ENCODE measurements around the gene DAAM1. TPM values are rescaled to one million over a fixed set of nuclear protein-coding genes. Genes with fewer than 3 reads are reported as not detected.
A peak's percentile ranks its signal among the peaks of the same experiment; 100 is the strongest.

The DAAM1 gene
- polyA plus RNA-seq, 1 experiment: 9.8 TPM

DNA sequence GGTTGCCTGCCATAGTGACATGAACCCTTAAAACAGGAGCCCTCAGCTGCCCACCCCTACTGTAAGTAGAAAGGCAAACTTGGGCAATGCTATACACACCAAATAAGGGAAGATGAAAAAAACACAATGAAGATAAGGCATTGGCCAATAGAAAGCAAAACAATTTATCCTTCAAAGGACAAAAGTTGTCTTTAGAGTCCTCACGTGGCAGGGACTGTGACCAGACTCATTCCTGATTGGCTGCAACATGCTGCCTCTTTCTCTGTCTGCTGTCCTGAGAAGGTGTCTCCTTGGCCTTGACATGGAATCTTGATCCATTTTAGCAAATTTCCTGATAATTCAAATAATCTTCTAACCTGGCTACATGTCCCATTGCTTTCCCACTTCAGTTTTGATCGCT lies 144.8 kb downstream of the DAAM1 start:
- DNase-seq (ENCODE audit: low read depth, low spot score): no peak
- ChIA-PET CTCF (no interaction called here), POLR2A (interaction anchor here (0.6 to 0.8 kb wide), 2 partner anchors 39 to 120 kb away, joined by 3 to 5 read pairs; no protein-coding TSS in a partner anchor)
- Histone ChIP-seq H3K27me3 (ENCODE audit: control insufficient read depth, insufficient read depth, low read length) (no peaks in the 10 kb centered on the region), H3K9me3 (ENCODE audit: control insufficient read depth, insufficient read depth, low read length) (no peaks in the 10 kb centered on the region), H3K4me3 (ENCODE audit: low read depth, low read length) (no peak overlapping the region), H3K27ac (ENCODE audit: low read depth, low read length) (peak overlapping the region; percentile 42)
- TF ChIP-seq, protein P1, sequence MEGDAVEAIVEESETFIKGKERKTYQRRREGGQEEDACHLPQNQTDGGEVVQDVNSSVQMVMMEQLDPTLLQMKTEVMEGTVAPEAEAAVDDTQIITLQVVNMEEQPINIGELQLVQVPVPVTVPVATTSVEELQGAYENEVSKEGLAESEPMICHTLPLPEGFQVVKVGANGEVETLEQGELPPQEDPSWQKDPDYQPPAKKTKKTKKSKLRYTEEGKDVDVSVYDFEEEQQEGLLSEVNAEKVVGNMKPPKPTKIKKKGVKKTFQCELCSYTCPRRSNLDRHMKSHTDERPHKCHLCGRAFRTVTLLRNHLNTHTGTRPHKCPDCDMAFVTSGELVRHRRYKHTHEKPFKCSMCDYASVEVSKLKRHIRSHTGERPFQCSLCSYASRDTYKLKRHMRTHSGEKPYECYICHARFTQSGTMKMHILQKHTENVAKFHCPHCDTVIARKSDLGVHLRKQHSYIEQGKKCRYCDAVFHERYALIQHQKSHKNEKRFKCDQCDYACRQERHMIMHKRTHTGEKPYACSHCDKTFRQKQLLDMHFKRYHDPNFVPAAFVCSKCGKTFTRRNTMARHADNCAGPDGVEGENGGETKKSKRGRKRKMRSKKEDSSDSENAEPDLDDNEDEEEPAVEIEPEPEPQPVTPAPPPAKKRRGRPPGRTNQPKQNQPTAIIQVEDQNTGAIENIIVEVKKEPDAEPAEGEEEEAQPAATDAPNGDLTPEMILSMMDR (IDR thresholded peaks at IDR 0.05; ENCODE audit: low read depth, low read length): no peak

DNA sequence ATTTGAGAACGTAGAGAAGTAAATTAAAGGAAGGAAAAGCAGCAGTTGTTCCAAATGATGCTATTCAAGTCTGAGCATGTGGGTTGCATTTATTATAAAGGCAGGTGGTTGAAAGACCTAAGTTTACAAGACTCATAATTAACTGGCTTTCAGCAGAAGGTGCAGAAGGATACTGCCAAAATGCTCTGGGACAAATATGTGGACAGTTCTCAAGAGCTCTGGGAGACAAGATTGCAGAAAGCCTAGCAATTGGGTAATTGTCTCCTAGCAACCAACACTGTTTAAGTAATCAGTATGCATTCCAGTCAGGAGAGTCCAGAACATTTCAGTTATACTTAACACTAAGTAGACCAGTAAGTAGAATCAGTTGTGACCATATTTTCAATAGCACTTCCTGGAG lies 145.2 kb downstream of the DAAM1 start:
- no peak overlapping the region for H3K4me3 ChIP-seq (ENCODE audit: low read depth, low read length)
- no peak overlapping the region for H3K27ac ChIP-seq (ENCODE audit: low read depth, low read length)
- TF ChIP-seq, protein P1 (IDR thresholded peaks at IDR 0.05; ENCODE audit: low read depth, low read length): no peak
- CTCF ChIA-PET: no interaction called here
- no peaks in the 10 kb centered on the region for H3K9me3 ChIP-seq (ENCODE audit: control insufficient read depth, insufficient read depth, low read length)
- DNase-seq (ENCODE audit: low read depth, low spot score): peak; percentile 76
- POLR2A ChIA-PET: interaction anchor here (0.6 to 0.8 kb wide), 2 partner anchors 39 to 121 kb away, joined by 3 to 5 read pairs; no protein-coding TSS in a partner anchor
- H3K27me3 ChIP-seq (ENCODE audit: control insufficient read depth, insufficient read depth, low read length): no peaks in the 10 kb centered on the region

DNA sequence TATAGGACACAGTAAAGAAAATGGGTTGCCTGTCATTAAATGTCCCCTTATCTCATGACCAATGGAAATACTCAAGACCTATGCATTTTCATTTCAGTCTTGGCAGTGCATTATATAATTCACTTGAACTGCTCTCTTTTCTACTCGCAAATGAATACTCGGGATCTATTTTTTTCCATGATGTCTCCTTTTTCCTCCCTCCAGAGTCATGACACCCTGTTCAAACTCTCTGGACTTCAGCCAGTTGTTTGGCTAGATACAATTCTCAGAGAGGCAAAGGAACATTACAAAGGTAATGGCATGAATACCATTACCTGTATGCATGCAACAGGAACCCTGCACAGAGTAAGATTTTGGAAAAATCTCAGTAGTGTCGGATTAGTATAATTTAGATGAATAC lies 145.8 kb downstream of the DAAM1 start:
- Histone ChIP-seq H3K9me3 (ENCODE audit: control insufficient read depth, insufficient read depth, low read length) (no peaks in the 10 kb centered on the region), H3K27ac (ENCODE audit: low read depth, low read length) (no peak overlapping the region), H3K4me3 (ENCODE audit: low read depth, low read length) (no peak overlapping the region), H3K27me3 (ENCODE audit: control insufficient read depth, insufficient read depth, low read length) (no peaks in the 10 kb centered on the region)
- ChIA-PET CTCF (interaction anchor here (0.9 kb wide), 1 partner anchor 205 kb away, joined by 3 read pairs; no protein-coding TSS in a partner anchor), POLR2A (interaction anchor here (0.8 kb wide), 1 partner anchor 40 kb away, joined by 3 read pairs; no protein-coding TSS in a partner anchor)
- DNase-seq (ENCODE audit: low read depth, low spot score): no peak
- TF ChIP-seq, protein P1 (IDR thresholded peaks at IDR 0.05; ENCODE audit: low read depth, low read length): no peak

DNA sequence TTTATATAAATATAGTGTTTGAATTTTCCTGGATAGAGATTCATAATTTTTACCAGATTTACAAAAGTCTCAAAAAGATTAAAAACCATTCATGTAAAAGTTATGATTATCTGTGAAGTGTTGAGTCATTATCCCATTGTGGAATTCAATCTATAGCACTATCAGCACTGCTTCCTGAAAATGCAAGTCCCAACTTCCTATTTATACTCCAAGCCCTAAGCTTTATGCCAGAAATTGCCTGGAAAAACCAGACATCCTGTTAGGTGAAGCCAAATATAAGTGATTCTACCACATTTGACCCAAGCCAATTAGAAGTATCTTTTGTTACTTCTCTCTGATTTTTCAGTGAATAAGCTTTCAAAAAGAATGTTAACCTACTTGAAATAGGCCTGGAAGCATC lies 147.6 kb downstream of the DAAM1 start:
- TF ChIP-seq, protein P1 (IDR thresholded peaks at IDR 0.05; ENCODE audit: low read depth, low read length): no peak
- H3K27me3 ChIP-seq (ENCODE audit: control insufficient read depth, insufficient read depth, low read length): no peaks in the 10 kb centered on the region
- DNase-seq (ENCODE audit: low read depth, low spot score): no peak
- ChIA-PET CTCF (interaction anchor here (1.1 kb wide), 1 partner anchor 108 kb away, joined by 3 read pairs; no protein-coding TSS in a partner anchor), POLR2A (interaction anchor here (0.6 kb wide), 1 partner anchor 10 kb away, joined by 4 read pairs; no protein-coding TSS in a partner anchor)
- H3K4me3 ChIP-seq (ENCODE audit: low read depth, low read length): no peak overlapping the region
- no peaks in the 10 kb centered on the region for H3K9me3 ChIP-seq (ENCODE audit: control insufficient read depth, insufficient read depth, low read length)
- no peak overlapping the region for H3K27ac ChIP-seq (ENCODE audit: low read depth, low read length)

DNA sequence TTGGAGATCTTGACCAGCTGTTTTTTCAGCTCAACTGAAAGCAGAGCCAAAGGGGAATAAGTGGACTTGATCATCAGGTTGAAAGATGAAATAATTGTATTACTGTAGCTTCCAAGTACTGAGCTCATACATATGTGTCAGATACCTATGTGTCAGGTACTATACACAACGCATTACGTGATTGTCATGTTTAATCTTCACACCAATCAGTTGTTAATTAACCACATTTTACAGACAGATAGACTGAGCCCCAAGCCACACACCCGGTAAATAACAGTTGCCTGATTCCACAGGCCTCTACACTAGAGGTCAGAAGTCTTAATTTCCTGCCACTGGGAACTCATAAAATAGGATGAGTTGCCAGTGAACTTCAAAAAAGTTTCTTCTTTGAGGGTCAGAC lies 148.2 kb downstream of the DAAM1 start:
- ChIA-PET POLR2A (no interaction called here), CTCF (interaction anchor here (0.8 to 1.1 kb wide), 2 partner anchors 107 kb away, joined by 3 to 4 read pairs; no protein-coding TSS in a partner anchor)
- TF ChIP-seq, protein P1 (IDR thresholded peaks at IDR 0.05; ENCODE audit: low read depth, low read length): no peak
- H3K27me3 ChIP-seq (ENCODE audit: control insufficient read depth, insufficient read depth, low read length): no peaks in the 10 kb centered on the region
- no peak overlapping the region for H3K4me3 ChIP-seq (ENCODE audit: low read depth, low read length)
- no peak for DNase-seq (ENCODE audit: low read depth, low spot score)
- no peak overlapping the region for H3K27ac ChIP-seq (ENCODE audit: low read depth, low read length)
- no peaks in the 10 kb centered on the region for H3K9me3 ChIP-seq (ENCODE audit: control insufficient read depth, insufficient read depth, low read length)

Measured in AG04450 (cell line).